ENCODE results near the gene LPP.

Gene LPP

DNA sequence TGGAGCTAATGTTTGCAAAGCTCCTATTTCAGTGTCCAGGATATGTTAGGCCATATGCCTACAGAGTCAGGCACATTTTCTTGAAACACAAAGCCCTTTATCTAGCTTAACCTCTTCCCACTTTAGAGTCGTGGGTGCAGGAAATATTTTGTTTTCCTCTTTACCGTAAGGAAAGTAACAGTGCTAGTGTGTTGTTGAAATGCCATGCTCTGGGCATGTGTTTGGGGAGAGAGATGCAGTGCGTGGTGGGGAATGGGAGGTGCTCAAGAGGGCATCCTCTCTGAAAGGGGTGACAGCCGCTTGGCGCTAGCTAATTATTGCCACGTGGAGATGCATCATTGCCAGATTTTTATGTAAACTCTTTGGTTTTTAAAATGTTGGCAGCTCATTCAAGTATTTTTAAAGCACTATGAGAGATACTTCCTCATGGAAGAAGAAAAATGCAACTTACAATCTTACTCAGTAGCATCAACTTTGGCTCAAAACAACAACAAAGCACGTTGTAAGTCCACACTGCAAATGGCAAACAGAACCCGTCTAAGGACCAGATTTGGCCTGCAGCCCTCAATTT lies 152.6 kb downstream of the LPP start:
- FAIRE-seq: no peak

DNA sequence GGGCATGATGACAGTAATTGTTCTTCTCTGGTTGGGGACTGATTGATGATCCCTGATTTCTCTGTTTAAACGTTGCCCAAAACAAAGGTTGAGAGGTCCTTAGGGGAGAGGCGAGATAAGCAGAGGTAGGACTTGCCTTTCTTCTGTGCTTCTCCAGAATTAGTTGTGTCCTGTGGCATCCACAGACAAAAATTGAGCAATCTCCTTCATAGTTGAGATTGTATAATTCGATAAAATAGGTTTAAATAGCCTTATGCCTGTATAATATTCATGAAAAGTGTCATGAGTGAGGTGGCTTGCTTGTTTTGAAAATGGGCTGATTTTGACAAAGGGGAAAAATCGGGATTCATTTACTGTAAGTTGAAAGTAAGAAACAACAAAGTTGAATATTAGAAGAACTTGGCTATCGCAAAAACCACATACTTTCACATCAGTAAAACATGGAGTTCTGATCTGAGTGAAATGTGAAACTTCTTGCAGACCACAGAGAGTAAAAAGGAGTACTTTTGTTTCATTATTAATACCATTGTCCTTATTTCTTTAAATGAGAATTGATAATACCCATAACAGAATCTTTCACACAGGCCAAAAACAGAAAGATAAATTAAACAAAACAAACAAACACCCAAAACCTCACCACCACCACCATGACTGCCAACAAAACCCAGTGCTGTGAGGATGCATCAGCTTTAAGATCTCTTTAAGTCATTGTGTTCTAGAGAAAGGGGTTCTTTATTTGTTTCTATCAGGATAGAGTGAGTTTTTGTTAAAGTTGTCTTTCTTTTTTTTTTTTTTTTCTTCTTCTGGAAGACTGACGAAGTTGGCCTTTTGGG lies 155.7 kb downstream of the LPP start:
- FAIRE-seq: no peak

DNA sequence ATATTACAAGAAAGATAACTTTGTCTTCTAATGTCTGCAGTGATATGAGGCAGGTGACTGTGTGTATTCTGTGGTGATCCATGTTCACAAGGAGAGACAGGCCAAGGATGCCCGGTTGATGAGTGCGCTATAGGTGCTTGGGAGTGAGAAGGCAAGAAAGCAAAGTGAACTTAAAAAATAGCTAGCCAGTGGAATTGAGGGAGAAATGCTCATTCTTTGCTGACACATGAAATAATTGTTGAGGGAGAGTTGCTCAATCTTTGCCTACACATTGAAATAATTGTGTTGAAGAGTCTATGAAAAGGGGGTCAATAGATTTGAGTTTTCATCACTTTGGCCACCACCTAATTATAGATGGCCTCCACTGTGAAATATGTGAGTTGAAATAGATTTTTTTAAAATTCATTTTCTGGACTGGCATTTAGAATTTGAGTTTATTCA lies 156.3 kb downstream of the LPP start:
- FAIRE-seq: no peak

DNA sequence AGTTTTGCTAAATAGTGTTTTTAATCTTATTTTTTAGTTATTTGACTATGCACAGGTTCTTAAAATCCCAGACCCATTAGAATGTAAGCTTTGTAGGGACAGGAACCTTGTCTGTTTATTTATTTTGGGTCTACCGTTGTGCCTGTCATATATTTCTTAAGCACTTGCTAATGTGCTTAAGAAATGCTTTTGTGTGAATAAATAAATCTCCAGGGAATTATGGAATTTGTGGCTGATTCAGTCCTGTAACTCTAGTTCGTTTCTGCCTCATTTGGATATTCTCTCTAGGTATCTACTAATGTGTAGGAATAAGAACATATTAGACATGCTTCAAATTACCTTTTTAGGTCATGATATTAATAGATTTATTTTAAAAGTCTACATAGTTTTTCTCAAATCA lies 161.6 kb downstream of the LPP start:
- FAIRE-seq: no peak

DNA sequence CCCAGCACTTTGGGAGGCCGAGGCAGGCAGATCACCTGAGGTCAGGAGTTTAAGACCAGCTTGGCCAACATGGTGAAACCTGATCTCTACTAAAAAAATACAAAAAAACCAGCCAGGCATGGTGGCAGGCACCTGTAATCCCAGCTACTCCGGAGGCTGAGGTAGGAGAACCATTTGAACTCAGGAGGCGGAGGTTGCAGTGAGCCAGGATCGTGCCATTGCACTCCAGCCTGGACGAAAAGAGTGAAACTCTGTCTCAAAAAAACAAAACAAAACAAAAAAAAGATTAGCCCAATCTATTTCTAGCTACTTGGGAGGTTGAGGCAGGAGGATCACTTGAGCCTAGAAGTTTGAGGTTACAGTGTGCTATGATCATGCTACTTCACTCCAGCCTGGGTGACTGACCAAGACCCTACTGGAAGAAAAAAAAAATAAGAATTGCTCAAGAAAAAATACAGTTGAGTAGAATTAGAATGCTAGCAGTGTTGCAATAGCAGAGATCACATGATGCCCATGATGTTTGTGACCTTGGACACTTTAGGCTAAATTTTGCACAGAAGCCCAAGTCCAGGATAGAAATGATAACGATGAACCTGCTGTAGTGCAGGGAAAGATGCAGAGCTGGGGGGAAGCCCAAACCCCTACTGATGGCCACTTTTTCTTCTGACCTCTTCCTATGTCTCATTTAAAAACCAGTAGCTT lies 162.2 kb downstream of the LPP start:
- no peak for FAIRE-seq

DNA sequence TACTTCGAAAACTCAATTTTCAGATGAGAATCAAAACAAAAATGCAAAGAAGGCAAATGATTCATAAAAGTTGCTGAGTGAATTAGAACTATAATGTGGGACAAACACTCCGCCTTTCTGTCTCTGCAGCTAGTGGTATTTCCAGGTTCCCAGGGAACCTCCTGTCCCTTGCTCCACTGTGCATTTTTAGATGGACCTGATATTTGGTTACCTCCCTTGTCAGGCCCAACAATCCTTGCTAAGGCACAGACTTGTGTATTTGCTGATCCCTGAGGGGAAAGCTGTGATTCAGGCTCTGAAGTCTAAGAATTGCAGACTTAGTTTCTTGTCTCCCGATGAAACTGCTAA lies 162.7 kb downstream of the LPP start:
- no peak for FAIRE-seq

DNA sequence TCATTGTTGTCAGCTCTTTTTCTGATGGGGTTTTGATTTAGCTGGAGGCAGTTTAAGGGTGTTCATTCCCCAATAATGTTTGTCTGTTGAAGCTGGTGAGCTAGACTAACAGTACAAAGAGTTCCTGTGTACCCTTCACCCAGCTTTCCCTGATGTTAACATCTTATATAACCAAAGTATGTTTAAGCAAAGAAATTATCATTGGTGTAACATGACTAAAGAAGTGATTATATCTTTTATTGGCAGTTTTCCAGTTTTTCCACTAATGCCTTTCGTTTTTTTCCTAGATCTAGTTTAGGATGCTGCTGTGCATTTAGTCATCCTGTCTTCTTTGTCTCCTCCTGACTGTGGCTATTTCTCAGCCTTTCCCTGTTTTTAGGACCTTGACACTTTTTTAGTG lies 165.6 kb downstream of the LPP start:
- no peak for FAIRE-seq

DNA sequence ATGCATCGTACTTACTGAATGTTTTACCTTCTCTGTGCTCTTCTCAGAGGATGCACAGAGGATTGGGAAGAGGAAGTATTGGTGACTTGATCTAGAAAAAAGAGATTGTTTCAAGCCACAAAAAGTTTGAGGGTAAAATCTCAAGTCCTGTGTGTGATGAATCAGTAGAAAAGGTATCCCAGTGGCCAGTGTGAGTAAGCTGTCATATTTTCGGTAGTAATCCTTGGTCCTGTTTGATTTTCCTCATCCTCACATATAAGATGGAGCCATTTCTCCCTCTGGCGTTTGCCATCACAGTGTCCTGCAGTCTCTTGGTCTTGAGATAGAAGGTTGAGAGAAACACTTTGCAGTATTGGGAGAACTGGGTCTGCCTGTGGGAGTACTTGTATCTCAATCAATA lies 166.8 kb downstream of the LPP start:
- no peak for FAIRE-seq

DNA sequence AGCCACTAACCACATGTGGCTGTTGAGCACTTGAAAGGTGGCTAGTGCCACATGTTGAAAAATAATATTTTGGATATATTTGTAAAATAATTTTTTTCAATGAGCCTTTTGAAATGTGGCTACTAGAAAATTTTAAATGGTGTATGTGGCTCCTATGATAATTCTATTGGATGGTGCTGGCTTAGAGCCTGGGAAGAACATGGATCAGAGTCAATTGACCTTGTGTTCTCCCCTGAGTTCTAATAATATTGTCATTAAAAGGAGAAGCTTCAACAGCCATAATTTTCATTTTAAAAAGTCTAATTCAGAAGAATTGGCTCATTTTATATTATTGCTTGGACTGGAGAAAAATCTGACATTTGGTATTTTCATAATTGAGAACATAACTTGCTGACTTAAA lies 167.3 kb downstream of the LPP start:
- FAIRE-seq: no peak

DNA sequence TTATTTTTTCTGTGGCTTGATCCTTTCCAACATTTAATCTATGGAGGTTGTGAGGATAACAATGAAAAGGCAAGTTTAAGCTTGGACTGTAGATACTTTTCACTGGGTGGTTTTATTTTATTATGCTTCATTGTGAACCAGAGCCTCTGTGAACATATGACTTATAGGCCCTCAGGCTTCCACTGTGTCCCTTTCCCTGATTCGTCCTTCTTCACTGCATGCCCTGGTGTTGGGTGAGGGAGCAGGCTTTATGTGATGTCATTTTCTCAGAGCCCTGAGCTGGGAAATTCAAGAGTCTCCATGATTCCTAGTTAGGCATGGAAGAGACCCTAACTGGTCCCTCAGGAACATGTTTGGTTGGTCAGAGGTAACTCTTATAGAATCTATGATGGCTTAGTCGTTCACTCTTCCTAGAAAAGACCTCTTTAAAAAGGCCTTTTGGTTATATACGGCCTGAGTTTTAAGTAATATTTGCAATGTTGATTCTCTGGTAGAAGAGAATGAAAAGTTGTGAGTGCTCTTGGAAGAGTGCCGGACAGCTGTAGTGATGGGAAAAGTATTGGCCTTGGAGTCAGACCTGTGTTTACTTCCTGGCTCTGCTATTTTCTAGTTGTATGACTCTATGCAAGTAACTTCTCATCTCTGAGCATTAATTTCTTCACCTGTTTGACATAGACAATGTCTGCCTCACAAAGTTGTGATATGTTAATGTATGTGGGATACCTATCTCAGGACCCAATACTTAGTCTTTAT lies 168.4 kb downstream of the LPP start:
- no peak for FAIRE-seq

DNA sequence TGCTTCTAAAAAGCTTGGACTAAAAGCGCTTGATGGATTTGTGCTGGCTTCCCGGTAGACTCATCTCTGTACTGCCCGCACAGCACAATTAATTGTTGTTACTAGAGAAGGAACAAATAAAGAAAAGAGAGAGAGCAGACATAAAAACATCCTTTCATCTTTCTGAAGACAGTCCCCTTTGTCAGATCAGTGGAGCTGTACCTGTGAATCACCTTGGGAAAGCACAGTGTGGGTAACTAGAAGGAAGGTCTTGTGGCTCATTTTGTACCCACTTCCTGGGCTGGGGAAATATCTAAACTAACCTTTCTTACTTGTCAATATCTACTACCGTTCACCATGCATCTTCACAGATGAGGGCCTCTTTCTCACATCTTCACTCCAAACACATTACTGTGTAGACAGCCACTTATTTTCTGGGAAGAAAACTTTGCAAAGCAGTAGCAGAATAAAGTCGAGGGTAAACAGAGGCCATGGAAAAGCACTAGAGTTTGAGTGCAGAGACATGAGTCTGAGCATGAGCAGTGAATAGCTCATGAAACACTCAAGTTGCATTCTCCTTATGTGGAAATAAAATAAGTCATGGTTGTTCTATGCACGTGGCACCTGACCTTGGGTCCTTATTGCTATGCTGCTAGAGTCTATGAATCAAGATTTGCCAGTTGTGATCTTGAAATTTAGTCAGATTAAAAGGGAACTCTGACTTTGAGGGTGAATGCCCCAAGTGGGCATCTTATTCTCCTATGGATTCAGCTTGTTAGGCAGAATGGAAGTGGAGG lies 169.3 kb downstream of the LPP start:
- no peak for FAIRE-seq

DNA sequence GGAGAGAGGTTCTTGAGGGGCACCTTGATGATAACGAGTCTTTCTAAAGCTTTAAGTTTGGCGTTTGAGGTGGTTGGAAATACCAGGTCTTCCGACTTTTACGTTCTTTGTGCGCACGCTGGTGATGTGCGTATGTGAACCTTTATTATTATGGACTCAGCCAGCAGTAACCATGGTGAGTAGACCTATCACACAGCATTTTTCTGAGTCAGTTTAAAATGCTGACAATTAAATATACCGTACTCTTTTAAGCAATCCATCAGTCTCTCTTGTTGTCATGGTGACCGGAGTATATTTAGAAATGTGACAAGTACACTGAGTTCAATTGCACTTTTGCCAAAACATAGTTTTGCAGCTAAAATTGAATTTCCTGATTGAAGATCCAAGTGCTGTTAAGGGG lies 172.2 kb downstream of the LPP start:
- FAIRE-seq: no peak

DNA sequence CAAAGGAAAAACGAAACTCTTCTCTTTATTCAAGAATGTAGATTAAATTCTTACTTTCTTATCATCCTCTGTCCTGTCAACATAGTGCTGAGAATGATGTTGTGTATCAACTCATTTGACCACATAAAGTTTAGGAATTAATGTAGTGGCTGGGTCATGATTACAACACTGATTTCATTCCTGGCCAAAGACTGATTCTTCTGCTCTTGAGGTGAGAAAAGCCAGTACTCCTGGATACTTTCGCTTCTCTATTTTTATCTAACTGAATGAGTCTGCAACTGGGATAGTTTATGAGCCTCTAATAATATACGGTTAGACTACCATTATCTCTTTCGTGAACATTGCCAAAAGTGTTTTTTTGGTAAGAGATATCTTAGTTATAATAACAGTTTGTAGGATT lies 173.0 kb downstream of the LPP start:
- FAIRE-seq: no peak

DNA sequence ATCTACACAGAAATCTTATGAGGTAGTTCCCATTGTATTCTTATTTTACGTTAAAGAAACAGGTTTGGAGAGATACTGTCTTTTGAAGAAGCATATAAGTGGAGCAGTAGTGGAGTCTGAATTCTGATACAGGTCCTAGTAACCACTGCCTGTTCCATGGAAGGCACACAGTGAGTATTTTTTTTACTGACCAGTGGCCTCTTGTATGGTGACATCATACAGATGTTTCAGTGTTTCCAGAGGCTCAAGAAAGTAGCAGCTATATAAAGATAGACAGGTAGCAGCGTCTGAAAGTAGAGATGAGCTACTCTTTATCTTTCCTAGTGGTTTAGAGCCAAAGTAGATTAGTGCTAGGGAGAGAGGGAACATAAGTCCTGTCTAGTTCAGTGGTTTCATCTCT lies 173.5 kb downstream of the LPP start:
- no peak for FAIRE-seq

DNA sequence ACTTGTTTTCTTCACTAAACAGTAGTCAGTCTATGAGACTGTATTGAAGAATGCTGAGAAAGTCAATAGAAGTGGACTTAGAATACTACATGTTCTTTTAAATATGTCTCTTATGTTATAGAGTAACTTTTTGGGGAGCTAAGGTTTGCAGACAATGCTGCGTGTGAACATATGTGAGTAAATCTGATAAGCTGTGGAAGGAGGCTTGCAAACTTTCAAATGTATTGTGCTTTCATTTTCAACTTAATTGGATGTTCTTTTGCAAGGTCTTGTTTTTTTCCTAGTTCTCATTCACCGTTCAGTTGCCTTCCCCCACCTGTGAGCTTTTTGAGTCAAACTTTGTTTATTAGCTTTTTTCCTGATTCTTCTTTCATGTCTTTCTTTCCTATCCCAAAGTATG lies 176.2 kb downstream of the LPP start:
- FAIRE-seq: no peak

DNA sequence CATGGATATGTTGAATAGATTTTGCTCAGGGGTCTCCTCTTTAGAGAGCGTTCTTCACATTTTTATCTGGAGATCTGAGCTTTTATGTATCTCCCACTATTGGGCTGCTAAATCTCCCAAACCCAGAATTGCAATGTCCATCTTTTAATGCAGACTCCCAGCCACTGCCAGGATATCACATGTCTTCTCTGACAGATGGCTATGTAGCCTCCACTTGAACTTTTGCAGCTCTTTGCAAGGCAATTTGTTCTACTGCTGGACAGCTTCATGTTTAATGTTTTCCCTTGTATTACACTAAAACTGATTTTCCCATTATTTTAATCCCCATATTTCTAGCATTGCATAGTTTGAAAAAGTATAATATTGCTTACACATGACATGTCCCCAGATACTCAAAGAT lies 177.2 kb downstream of the LPP start:
- FAIRE-seq: no peak

DNA sequence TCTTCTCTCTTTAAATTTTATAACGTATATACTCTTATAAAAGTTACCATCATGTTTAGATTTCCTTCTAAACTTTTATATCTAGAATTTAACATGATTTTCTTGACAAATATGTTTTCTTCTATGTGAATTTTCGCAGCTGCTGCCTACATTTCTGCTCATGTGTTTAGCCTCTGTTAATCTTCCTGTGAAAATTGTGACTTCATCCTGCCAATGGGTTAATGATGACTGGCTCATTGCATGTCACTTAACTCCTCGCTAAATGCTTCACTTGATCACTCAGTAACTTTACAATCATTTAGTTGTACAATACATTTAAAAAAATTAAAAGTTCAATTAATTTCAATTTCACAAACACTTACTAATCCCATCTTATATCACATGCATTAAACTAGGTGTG lies 178.1 kb downstream of the LPP start:
- FAIRE-seq: no peak

DNA sequence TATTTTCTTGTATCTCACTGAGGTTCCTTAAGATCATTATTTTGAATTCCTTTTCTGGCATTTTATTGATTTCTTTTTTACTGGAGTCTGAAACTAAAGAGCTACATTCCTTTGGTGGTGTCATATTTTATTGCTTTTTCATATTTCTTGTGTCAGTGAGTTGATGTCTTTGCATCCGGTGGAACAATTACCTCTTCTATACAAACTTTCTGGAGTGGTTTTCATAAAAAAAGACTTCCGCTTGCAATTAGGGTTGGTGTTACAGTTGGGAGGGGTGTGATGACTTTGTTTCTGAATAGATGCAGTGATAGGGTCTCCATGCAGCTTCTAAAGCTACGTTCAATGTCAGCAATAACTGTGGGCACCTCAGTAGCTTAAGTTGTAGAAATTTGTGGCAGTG lies 181.7 kb downstream of the LPP start:
- FAIRE-seq: no peak

DNA sequence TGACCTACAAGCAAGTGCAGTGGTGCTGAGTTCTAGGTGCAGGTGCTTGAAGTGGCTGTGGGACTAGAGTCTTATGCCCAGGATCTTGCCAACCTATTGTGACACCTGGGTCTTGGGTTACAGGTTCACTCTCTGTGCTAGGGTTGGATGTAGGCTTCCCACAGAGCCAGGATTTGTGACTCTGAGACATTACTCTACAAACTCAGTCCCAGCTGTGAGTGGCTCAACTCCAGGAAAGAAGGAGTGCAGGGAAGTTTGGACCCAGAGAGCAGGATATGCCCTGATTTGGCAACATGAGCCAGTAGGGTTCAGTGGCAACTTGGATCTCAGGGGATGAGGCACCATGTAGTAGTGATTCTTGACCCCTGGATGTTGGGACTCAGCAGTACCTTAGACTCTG lies 182.2 kb downstream of the LPP start:
- no peak for FAIRE-seq

DNA sequence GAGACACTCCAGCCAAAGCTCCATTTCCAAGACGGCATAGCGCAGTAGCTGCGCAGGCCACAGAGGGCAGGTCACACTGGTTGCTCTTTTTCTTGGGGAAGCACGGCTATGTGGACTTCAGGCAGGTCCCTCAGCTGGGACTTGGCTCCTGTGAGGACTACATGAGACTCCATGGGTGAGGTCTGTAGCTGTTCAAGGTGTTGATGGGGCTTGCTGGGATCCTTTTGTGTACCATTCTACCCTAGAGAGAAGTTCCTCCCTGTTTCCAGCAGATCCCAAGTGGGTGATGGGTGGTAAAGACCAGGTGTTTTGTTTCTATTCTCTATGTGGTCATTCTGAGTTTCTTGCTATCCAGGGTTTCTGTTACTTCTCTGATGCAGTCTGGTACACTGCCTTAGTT lies 183.3 kb downstream of the LPP start:
- FAIRE-seq: no peak

DNA sequence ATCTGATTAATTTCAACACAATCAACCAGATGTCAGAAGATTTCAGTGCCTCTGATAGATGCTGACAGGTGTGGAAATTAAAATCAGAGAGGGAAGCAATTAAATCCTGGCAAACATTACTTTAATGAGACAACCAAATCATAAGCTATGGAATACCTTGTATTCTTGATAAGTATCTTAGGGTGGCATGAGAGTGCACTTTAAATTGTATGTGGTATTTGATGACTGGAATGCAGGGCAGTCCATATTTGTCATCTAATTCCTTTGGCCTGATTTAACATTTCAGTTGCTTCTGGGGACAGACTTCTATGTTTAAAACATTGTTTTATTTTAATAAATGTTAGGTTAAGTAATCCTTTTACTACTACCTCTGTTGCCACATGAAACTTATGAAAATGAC lies 184.1 kb downstream of the LPP start:
- FAIRE-seq: no peak

DNA sequence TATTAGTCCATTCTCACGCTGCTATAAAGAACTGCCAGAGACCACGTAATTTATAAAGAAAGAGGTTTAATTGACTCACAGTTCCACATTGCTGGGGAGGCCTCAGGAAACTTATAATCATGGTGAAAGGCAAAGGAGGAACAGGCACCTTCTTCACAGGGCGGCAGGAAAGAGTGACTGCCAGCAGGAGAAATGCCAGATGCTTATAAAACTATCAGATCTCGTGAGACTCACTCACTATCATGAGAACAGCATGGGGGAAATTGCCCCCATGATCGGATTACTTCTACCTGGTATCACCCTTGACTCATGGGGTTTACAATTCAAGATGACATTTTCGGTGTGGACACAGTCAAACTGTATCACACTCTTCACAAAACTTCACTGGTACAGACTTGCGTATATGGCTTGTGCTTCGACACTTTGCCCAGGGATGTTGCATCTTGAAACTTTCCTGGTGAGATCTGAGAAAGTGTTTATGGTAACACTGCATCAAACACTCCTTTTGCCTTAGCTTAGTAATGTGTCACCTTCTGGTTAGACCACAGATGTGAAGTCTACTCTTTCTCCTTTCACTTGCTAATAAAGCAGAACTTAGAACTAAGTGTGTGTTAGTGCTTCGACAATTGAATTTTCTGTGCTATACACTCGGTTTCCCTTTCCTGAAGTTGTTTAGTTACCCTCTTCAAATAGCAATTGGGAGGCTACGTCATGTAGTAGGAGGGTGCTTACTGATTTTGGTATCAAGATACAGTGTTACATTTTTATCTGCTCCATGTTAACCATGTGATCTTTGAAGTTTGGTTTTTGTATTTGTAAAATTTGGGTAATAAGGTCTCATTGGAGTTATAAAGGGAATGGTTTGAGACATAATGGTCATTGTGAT lies 185.7 kb downstream of the LPP start:
- FAIRE-seq: no peak
